OCI-LY7 (cell line): ENCODE data around the gene SERTAD3. TPM values are rescaled to one million over a fixed set of nuclear protein-coding genes. Genes with fewer than 3 reads are reported as not detected.

Experiments used
- BruUV-seq: library from RNA; stranded (reverse); fragments of 400-500 nt; replicated peaks from 2 replicates; lab custom pipeline; 2021; lab: Mats Ljungman, UMichigan
- CTCF ChIA-PET: fragments of 300-600 bp; sonication (Branson Sonifier 250); formaldehyde crosslinking; loops from one replicate; lab custom pipeline; 2022; ENCODE audit warnings: antibody characterized with exemption; ENCODE audit not compliant: unreplicated experiment; lab: Charles Lee
- POLR2A ChIA-PET: fragments of 300-600 bp; sonication (Branson Sonifier 250); formaldehyde crosslinking; loops from one replicate; lab custom pipeline; 2022; ENCODE audit warnings: antibody characterized with exemption; lab: Charles Lee
- DNase-seq: peaks from one replicate; pipeline ENCODE4 v3.0.0-alpha.2; 2015; ENCODE audit warnings: low spot score
- H2AFZ ChIP-seq: fragments of 200-600 bp; sonication (generic), shearing (Covaris generic); 2 replicates; pipeline ENCODE4 v1.6.1; 2014; ENCODE audit warnings: mild to moderate bottlenecking, antibody characterized with exemption, low read length, moderate library complexity
- H3K27ac ChIP-seq: fragments of 200-600 bp; sonication (generic); 2 replicates; pipeline ENCODE4 v1.5.1; 2014; ENCODE audit warnings: mixed run types, low read depth, mild to moderate bottlenecking, moderate library complexity, low read length, inconsistent platforms; ENCODE audit not compliant: poor library complexity, severe bottlenecking
- H3K36me3 ChIP-seq: fragments of 200-600 bp; sonication (generic); 2 replicates; pipeline ENCODE4 v1.6.1; 2014; ENCODE audit warnings: mild to moderate bottlenecking, antibody characterized with exemption, low read length, moderate library complexity, mixed read lengths; ENCODE audit not compliant: insufficient read depth
- H3K4me1 ChIP-seq: fragments of 200-600 bp; sonication (generic); 2 replicates; pipeline ENCODE4 v1.5.1; 2014; ENCODE audit warnings: mild to moderate bottlenecking, low read length; ENCODE audit not compliant: insufficient read depth, poor library complexity, severe bottlenecking
- H3K4me2 ChIP-seq: fragments of 200-600 bp; sonication (generic); 2 replicates; pipeline ENCODE4 v1.6.1; 2014; ENCODE audit warnings: mild to moderate bottlenecking, low read length
- H3K4me3 ChIP-seq: fragments of 200-600 bp; sonication (generic); 2 replicates; pipeline ENCODE4 v1.5.1; 2014; ENCODE audit warnings: mild to moderate bottlenecking, low read depth, low read length; ENCODE audit not compliant: poor library complexity, severe bottlenecking
- H3K79me2 ChIP-seq: fragments of 200-600 bp; sonication (generic); 2 replicates; pipeline ENCODE4 v1.6.1; 2016; ENCODE audit warnings: low read depth, mild to moderate bottlenecking, low read length, moderate library complexity, mixed read lengths; ENCODE audit not compliant: insufficient read depth
- H3K9me2 ChIP-seq: fragments of 200-600 bp; sonication (generic); 2 replicates; pipeline ENCODE4 v1.6.1; 2016; ENCODE audit warnings: mild to moderate bottlenecking, low read length, mixed read lengths; ENCODE audit not compliant: insufficient read depth
- H3K9me3 ChIP-seq: fragments of 200-600 bp; sonication (generic); 2 replicates; pipeline ENCODE4 v1.6.1; 2014; ENCODE audit warnings: mild to moderate bottlenecking, mixed run types, low read length, mixed read lengths
- H4K20me1 ChIP-seq: fragments of 200-600 bp; sonication (generic); 2 replicates; pipeline ENCODE4 v1.6.1; 2014; ENCODE audit warnings: mild to moderate bottlenecking, antibody characterized with exemption, low read length, moderate library complexity, mixed read lengths; ENCODE audit not compliant: insufficient read depth
- CTCF ChIP-seq: fragments of 200-600 bp; sonication (generic); conservative IDR thresholded peaks from 2 replicates; pipeline ENCODE4 v1.5.1; 2014; ENCODE audit warnings: mild to moderate bottlenecking, antibody characterized with exemption, low read length, moderate library complexity, mixed read lengths
- EZH2phosphoT487 ChIP-seq: fragments of 200-600 bp; sonication (generic); IDR thresholded peaks from 2 replicates; pipeline ENCODE4 v1.6.1; 2018; ENCODE audit warnings: low read depth, borderline replicate concordance, mild to moderate bottlenecking, mixed run types, antibody characterized with exemption, low read length, moderate library complexity, mixed read lengths
- intact Hi-C: fragments of 100-400 bp; cut with micrococcal nuclease; formaldehyde crosslinking; loops from one replicate; pipeline ENCODE4 v1.10.0; 2022; ENCODE audit not compliant: unreplicated experiment
- total RNA-seq, 2 experiments: library from RNA; depleted of rRNA in 1 of 2; stranded (reverse); fragments of >200 nt in 1 of 2; shearing (Covaris generic) in 1 of 2; gene quantifications; 2 replicates each; pipeline ENCODE4 v1.2.3, GENCODE V29; 2014 to 2022

The SERTAD3 gene
- total RNA-seq, 2 experiments from 2014 or later: 12.2 to 18.6 TPM

GRCh38 chr19:40469011-40469410, 24.9 kb upstream of the SERTAD3 start:
- H3K4me3 ChIP-seq: no peak overlapping the region
- CTCF ChIA-PET: no interaction called here
- no peak for DNase-seq
- H3K27ac ChIP-seq: no peak overlapping the region
- no peak for TF ChIP-seq CTCF
- TF ChIP-seq EZH2phosphoT487: no peak
- no peaks in the 10 kb centered on the region for H3K9me3 ChIP-seq
- no peak overlapping the region for H3K4me2 ChIP-seq
- BruUV-seq: no TSS peak
- intact Hi-C loops: no loop called here
- no peaks in the 10 kb centered on the region for H3K79me2 ChIP-seq
- POLR2A ChIA-PET: no interaction called here
- H3K36me3 ChIP-seq: no peaks in the 10 kb centered on the region
- H2AFZ ChIP-seq: no peak overlapping the region
- H3K9me2 ChIP-seq: no peaks in the 10 kb centered on the region
- peaks cover 19% of the 10 kb centered on the region for H3K4me1 ChIP-seq
- no peaks in the 10 kb centered on the region for H4K20me1 ChIP-seq

- Histone ChIP-seq H3K36me3 (no peaks in the 10 kb centered on the region), H3K4me2 (peak within 1 kb of the TSS; percentile 95), H3K79me2 (no peaks in the 10 kb centered on the region), H2AFZ (peak within 1 kb of the TSS; percentile 43), H3K4me1 (peaks cover 28% of the 10 kb centered on the region), H3K9me3 (no peaks in the 10 kb centered on the region), H3K4me3 (peak within 1 kb of the TSS; percentile 78), H4K20me1 (no peaks in the 10 kb centered on the region), H3K27ac (no peak within 1 kb of the TSS), H3K9me2 (no peaks in the 10 kb centered on the region)
- DNase-seq: no peak
- no peak for TF ChIP-seq EZH2phosphoT487
- TF ChIP-seq CTCF: no peak
- BruUV-seq: no TSS peak
- POLR2A ChIA-PET: no interaction called here
- intact Hi-C loops: no loop called here
- CTCF ChIA-PET: no interaction called here
These were observed 23.0 kb upstream of the SERTAD3 start, which contains the start of gene SPTBN4 for GRCh38 chr19:40466985-40467734. Gene SPTBN4, plus strand, starts transcription at chr19:40467001. Its CDS starts 5,621 bp downstream, at chr19:40472622.
